GM21423 (cell line): ENCODE results near the gene CHD1L.
"Not testable (repeated sequence)": the region's sequence is repeated elsewhere in the genome, so short reads cannot be mapped to it uniquely, and the experiment has no call there.

Experiments used
- ATAC-seq: cut with Tn5 transposase; IDR thresholded peaks from one replicate; pipeline ENCODE4 v1.9.1; 2021; ENCODE audit warnings: mild to moderate bottlenecking, moderate library complexity; ENCODE audit not compliant: unreplicated experiment

CHD1L gene

GRCh38 chr1:147242449-147243227 is at the start of gene CHD1L:
TSS of gene CHD1L (plus strand) at chr1:147242684. CDS start at chr1:147242704, 20 bp downstream.
- peak; percentile 82 for ATAC-seq

GRCh38 chr1:147197324-147197723 is 45.2 kb upstream of the CHD1L start:
- ATAC-seq, result not testable (repeated sequence)

GRCh38 chr1:147201276-147201675 is 41.2 kb upstream of the CHD1L start:
- ATAC-seq, result no peak

GRCh38 chr1:147201786-147202185 is 40.7 kb upstream of the CHD1L start:
- ATAC-seq, result no peak

GRCh38 chr1:147202576-147202975 is 39.9 kb upstream of the CHD1L start:
- no peak for ATAC-seq

- ATAC-seq, result no peak
Measured at GRCh38 chr1:147204080-147204479, 38.4 kb upstream of the CHD1L start.

- ATAC-seq, result no peak
Measured at GRCh38 chr1:147207192-147207591, 35.3 kb upstream of the CHD1L start.

- ATAC-seq, result no peak
Measured at GRCh38 chr1:147208619-147209018, 33.9 kb upstream of the CHD1L start.

GRCh38 chr1:147209825-147210821 is 32.4 kb upstream of the CHD1L start:
- ATAC-seq, result no peak

- ATAC-seq, result no peak
Measured at GRCh38 chr1:147210987-147211386, 31.5 kb upstream of the CHD1L start.

GRCh38 chr1:147211577-147211976 is 30.9 kb upstream of the CHD1L start:
- no peak for ATAC-seq

- ATAC-seq, result no peak
Measured at GRCh38 chr1:147213271-147213670, 29.2 kb upstream of the CHD1L start.

GRCh38 chr1:147214325-147214724 is 28.2 kb upstream of the CHD1L start:
- ATAC-seq, result no peak

- ATAC-seq, result no peak
Measured at GRCh38 chr1:147214842-147215539, 27.5 kb upstream of the CHD1L start.

GRCh38 chr1:147215540-147215916 is 27.0 kb upstream of the CHD1L start:
- ATAC-seq, result no peak

- ATAC-seq, result no peak
Measured at GRCh38 chr1:147216124-147216523, 26.4 kb upstream of the CHD1L start.

- ATAC-seq, result no peak
Measured at GRCh38 chr1:147217141-147217540, 25.3 kb upstream of the CHD1L start.

- ATAC-seq, result no peak
Measured at GRCh38 chr1:147218606-147219005, 23.9 kb upstream of the CHD1L start.

- no peak for ATAC-seq
Measured at GRCh38 chr1:147223740-147224615, 18.5 kb upstream of the CHD1L start.

- ATAC-seq, result peak; percentile 79
Measured at GRCh38 chr1:147225193-147225730, 17.2 kb upstream of the CHD1L start, which contains the start of gene FMO5. TSS of gene FMO5 (minus strand) at chr1:147225339. CDS start at chr1:147225029, 310 bp downstream.
